Measurements from ENCODE around the gene AKT2. TPM values are rescaled to one million over a fixed set of nuclear protein-coding genes. Genes with fewer than 3 reads are reported as not detected.
A peak's percentile ranks its signal among the peaks of the same experiment; 100 is the strongest.

AKT2 gene
- total and polyA plus RNA-seq, 7 donors = 28.0 to 107 (median 74.4) TPM

DNA sequence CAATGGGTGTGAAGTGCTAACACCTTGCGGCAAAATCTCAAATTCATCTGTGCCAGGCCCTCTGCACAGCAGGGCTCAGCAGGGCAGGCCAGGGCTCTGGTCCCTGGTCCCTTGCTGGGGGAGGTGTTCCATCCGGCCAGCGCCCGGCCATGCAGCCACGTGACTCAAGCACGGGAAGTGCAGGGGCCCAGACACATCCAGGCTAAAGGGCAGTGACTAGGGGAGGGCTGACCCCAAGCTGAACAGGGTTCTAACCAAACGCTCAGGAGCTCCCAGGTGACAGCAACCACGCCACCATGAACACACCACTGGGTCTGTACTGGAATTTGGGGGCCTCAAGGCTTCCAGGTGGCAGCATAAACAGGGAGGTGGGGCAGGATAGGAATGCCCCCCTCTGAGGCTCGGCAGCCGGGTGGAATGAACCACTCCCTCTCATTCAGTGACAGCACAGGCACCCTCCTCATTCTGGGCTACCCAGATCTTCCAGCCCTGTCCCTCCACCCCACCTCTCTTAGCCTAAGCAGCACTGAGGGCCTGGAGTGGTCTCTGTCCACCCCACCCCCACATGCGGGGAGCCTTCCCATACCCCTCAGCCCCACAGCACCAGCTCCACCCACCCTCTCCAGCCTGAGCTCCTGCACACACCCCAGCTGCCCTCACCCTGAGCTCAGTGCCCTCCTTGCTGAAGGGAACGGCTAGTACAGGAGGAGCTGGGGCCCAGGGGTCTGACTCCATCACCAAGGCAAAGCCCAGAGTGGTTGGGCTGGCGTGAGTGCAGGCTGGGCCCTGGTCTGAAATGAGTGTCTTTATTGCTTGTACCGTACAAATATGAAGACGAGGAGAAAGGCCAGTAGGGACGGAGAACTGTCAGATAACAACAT, 53.4 kb downstream of the AKT2 start:
- DNase-seq = no peak
- no peak for TF ChIP-seq POLR2AphosphoS5 (IDR thresholded peaks at IDR 0.05)
- TF ChIP-seq, protein P1, sequence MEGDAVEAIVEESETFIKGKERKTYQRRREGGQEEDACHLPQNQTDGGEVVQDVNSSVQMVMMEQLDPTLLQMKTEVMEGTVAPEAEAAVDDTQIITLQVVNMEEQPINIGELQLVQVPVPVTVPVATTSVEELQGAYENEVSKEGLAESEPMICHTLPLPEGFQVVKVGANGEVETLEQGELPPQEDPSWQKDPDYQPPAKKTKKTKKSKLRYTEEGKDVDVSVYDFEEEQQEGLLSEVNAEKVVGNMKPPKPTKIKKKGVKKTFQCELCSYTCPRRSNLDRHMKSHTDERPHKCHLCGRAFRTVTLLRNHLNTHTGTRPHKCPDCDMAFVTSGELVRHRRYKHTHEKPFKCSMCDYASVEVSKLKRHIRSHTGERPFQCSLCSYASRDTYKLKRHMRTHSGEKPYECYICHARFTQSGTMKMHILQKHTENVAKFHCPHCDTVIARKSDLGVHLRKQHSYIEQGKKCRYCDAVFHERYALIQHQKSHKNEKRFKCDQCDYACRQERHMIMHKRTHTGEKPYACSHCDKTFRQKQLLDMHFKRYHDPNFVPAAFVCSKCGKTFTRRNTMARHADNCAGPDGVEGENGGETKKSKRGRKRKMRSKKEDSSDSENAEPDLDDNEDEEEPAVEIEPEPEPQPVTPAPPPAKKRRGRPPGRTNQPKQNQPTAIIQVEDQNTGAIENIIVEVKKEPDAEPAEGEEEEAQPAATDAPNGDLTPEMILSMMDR (IDR thresholded peaks at IDR 0.05) = no peak
- TF ChIP-seq EP300 (IDR thresholded peaks at IDR 0.05) = no peak
- no peak for TF ChIP-seq POLR2A (IDR thresholded peaks at IDR 0.05)
- intact Hi-C loops (cut with DNase I) = no loop called here
- H3K4me3 ChIP-seq = no peak overlapping the region
- peaks cover 21 to 43% (median 33%) of the 10 kb centered on the region in 4 donors for H3K36me3 ChIP-seq
- 51 to 70% methylated on average over 16 of the region's 16 CpGs for WGBS, 2 donors
- H3K27ac ChIP-seq = peak overlapping the region in 2 of 4 donors; percentile 0 to 8
- H3K9me3 ChIP-seq = no peaks in the 10 kb centered on the region
- H3K4me1 ChIP-seq = peaks cover 0 to 17% (median 13%) of the 10 kb centered on the region in 4 donors
- H3K27me3 ChIP-seq = peaks cover 0 to 5% (median 0%) of the 10 kb centered on the region in 3 donors

DNA sequence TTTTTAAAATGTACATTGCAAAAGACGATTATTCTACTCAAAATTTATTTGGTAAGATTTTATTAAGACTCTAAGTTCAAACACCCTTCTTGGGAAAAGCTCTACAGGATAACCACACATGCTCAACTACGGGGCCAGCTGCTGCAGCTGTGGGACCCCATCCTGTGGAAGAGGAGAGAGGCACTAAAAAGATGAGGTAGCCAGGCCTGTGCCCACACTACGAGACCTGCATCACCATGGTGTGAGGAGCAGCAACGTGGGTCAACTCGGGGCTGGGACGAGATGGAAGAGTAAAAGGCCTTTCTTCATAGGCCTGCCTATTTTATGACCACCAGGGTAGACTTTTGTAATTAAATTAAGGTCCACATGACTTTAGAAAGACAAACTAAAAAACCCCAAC, 54.1 kb downstream of the AKT2 start:
- TF ChIP-seq POLR2AphosphoS5 (IDR thresholded peaks at IDR 0.05) (no peak), EP300 (IDR thresholded peaks at IDR 0.05) (no peak), POLR2A (IDR thresholded peaks at IDR 0.05) (no peak)
- TF ChIP-seq, protein P1 (IDR thresholded peaks at IDR 0.05) = no peak
- H3K4me3 ChIP-seq = no peak overlapping the region
- no peak for DNase-seq
- peaks cover 0 to 12% (median 7%) of the 10 kb centered on the region in 3 donors for H3K27me3 ChIP-seq
- H3K36me3 ChIP-seq = peaks cover 14 to 35% (median 26%) of the 10 kb centered on the region in 4 donors
- 82 to 89% methylated on average over 6 of the region's 6 CpGs for WGBS, 2 donors
- H3K9me3 ChIP-seq = no peaks in the 10 kb centered on the region
- peak overlapping the region in 1 of 4 donors; percentile 8 for H3K27ac ChIP-seq
- intact Hi-C loops (cut with DNase I) = no loop called here
- H3K4me1 ChIP-seq = peaks cover 0 to 24% (median 20%) of the 10 kb centered on the region in 4 donors

DNA sequence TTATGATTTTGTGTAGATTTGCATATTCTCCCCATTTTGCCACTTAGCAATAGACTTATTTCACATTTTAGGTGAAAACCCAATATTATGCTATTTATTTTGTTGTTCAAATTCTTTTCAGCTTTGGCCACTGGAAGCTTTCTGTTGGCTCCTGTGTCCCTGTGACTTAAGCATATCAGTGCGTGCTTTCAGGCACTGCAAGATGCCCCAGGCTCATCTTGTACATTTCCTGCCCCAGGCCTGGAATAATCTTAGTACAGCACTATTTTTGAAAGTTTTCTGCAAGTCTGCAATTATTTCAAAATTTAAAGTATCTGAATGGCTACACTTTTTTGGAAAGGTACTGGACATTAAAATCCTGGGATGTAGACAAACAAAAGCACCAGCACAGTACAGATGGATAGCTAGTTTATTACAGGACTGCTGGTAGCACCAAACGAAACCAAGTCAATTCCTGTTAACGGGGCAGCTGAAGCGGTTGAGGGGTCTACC, 55.2 kb downstream of the AKT2 start:
- Histone ChIP-seq H3K4me1 (peaks cover 0 to 30% (median 27%) of the 10 kb centered on the region in 4 donors), H3K27ac (no peak overlapping the region), H3K27me3 (peaks cover 10 to 23% (median 18%) of the 10 kb centered on the region in 3 donors), H3K36me3 (peaks cover 3 to 25% (median 15%) of the 10 kb centered on the region in 4 donors), H3K4me3 (no peak overlapping the region), H3K9me3 (no peaks in the 10 kb centered on the region)
- TF ChIP-seq EP300 (IDR thresholded peaks at IDR 0.05) (no peak), POLR2A (IDR thresholded peaks at IDR 0.05) (no peak), POLR2AphosphoS5 (IDR thresholded peaks at IDR 0.05) (no peak)
- TF ChIP-seq, protein P1 (IDR thresholded peaks at IDR 0.05) = no peak
- 75 to 82% methylated on average over 4 of the region's 4 CpGs for WGBS, 2 donors
- intact Hi-C loops (cut with DNase I) = no loop called here
- no peak for DNase-seq

DNA sequence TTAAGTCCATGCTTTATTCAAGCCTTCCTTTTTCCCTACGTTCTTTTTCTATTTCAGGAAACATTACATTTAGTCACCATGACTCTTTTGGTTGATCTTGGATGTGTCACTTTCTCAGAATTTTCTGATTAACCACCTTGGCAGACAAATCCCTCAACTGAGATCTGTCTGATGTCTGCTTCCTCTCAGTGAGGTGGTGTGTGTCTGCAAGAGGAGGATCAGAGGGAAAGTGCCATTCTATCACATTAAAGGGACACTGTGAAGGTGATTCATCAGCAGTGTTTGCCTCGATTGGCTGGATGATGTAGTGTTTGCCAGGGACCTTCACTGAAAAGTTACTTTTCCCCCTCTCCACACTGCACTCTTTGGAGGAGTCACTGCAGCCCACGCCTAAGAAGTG, 55.7 kb downstream of the AKT2 start:
- no peak overlapping the region for H3K4me3 ChIP-seq
- H3K27ac ChIP-seq = no peak overlapping the region
- TF ChIP-seq, protein P1 (IDR thresholded peaks at IDR 0.05) = no peak
- TF ChIP-seq EP300 (IDR thresholded peaks at IDR 0.05) (no peak), POLR2A (IDR thresholded peaks at IDR 0.05) (no peak), POLR2AphosphoS5 (IDR thresholded peaks at IDR 0.05) (no peak)
- intact Hi-C loops (cut with DNase I) = no loop called here
- peaks cover 0 to 30% (median 27%) of the 10 kb centered on the region in 4 donors for H3K4me1 ChIP-seq
- H3K9me3 ChIP-seq = no peaks in the 10 kb centered on the region
- no peak for DNase-seq
- WGBS, 2 donors = 39 to 46% methylated on average over 3 of the region's 3 CpGs
- peaks cover 10 to 28% (median 23%) of the 10 kb centered on the region in 3 donors for H3K27me3 ChIP-seq
- H3K36me3 ChIP-seq = peaks cover 0 to 20% (median 11%) of the 10 kb centered on the region in 4 donors
